ENCODE results near the gene R3HDM2.
A peak's percentile ranks its signal among the peaks of the same experiment; 100 is the strongest.

The R3HDM2 gene

GRCh38 chr12:57430931-57431566, at the start of gene R3HDM2:
Gene R3HDM2 (minus strand): TSS chr12:57431043. CDS start chr12:57310428, 120,615 bp downstream.
- H3K4me1 ChIP-seq (ENCODE audit: insufficient read depth, insufficient read length): peaks cover 9% of the 10 kb centered on the region
- no peak for TF ChIP-seq SUZ12 (IDR thresholded peaks at IDR 0.05; ENCODE audit: extremely low read depth, insufficient read depth, insufficient read length)
- no peak for TF ChIP-seq ZNF274 (IDR thresholded peaks at IDR 0.05; ENCODE audit: low read depth, low read length)
- TF ChIP-seq YY1 (IDR thresholded peaks at IDR 0.05; ENCODE audit: insufficient read depth, insufficient read length): no peak
- H3K4me3 ChIP-seq (ENCODE audit: insufficient read length, low read depth): peak within 1 kb of the TSS; percentile 68
- H3K36me3 ChIP-seq (ENCODE audit: insufficient read depth, insufficient read length, low read length): no peaks in the 10 kb centered on the region
- H3K9ac ChIP-seq (ENCODE audit: insufficient read length, low read depth): peak within 1 kb of the TSS; percentile 79
- no peaks in the 10 kb centered on the region for H3K9me3 ChIP-seq (ENCODE audit: insufficient read depth, low read length)
- no peaks in the 10 kb centered on the region for H3K27me3 ChIP-seq (ENCODE audit: insufficient read depth, insufficient read length)
- peak; percentile 90 for DNase-seq (ENCODE audit: low read depth, low spot score)

- no peaks in the 10 kb centered on the region for H3K36me3 ChIP-seq (ENCODE audit: insufficient read depth, insufficient read length, low read length)
- no peaks in the 10 kb centered on the region for H3K9me3 ChIP-seq (ENCODE audit: insufficient read depth, low read length)
- no peak for DNase-seq (ENCODE audit: low read depth, low spot score)
- H3K4me1 ChIP-seq (ENCODE audit: insufficient read depth, insufficient read length): peaks cover 12% of the 10 kb centered on the region
- H3K27me3 ChIP-seq (ENCODE audit: insufficient read depth, insufficient read length): peaks cover 35% of the 10 kb centered on the region
- no peak for TF ChIP-seq ZNF274 (IDR thresholded peaks at IDR 0.05; ENCODE audit: low read depth, low read length)
- TF ChIP-seq YY1 (IDR thresholded peaks at IDR 0.05; ENCODE audit: insufficient read depth, insufficient read length): no peak
- TF ChIP-seq SUZ12 (IDR thresholded peaks at IDR 0.05; ENCODE audit: extremely low read depth, insufficient read depth, insufficient read length): no peak
- H3K9ac ChIP-seq (ENCODE audit: insufficient read length, low read depth): no peak within 1 kb of the TSS
- no peak within 1 kb of the TSS for H3K4me3 ChIP-seq (ENCODE audit: insufficient read length, low read depth)
Observed at GRCh38 chr12:57479376-57480115, 48.7 kb upstream of the R3HDM2 start, which contains the start of gene ARHGAP9. Gene ARHGAP9 (minus strand): TSS chr12:57479866. CDS start chr12:57479406, 460 bp downstream.

GRCh38 chr12:57479043-57479375, 48.2 kb upstream of the R3HDM2 start:
- H3K27me3 ChIP-seq (ENCODE audit: insufficient read depth, insufficient read length): peaks cover 40% of the 10 kb centered on the region
- H3K9me3 ChIP-seq (ENCODE audit: insufficient read depth, low read length): no peaks in the 10 kb centered on the region
- H3K36me3 ChIP-seq (ENCODE audit: insufficient read depth, insufficient read length, low read length): no peaks in the 10 kb centered on the region
- H3K9ac ChIP-seq (ENCODE audit: insufficient read length, low read depth): no peak overlapping the region
- no peak overlapping the region for H3K4me3 ChIP-seq (ENCODE audit: insufficient read length, low read depth)
- DNase-seq (ENCODE audit: low read depth, low spot score): no peak
- peaks cover 12% of the 10 kb centered on the region for H3K4me1 ChIP-seq (ENCODE audit: insufficient read depth, insufficient read length)
- TF ChIP-seq YY1 (IDR thresholded peaks at IDR 0.05; ENCODE audit: insufficient read depth, insufficient read length) (no peak), ZNF274 (IDR thresholded peaks at IDR 0.05; ENCODE audit: low read depth, low read length) (no peak), SUZ12 (IDR thresholded peaks at IDR 0.05; ENCODE audit: extremely low read depth, insufficient read depth, insufficient read length) (no peak)

- Histone ChIP-seq H3K27me3 (ENCODE audit: insufficient read depth, insufficient read length) (peaks cover 48% of the 10 kb centered on the region), H3K9ac (ENCODE audit: insufficient read length, low read depth) (no peak overlapping the region), H3K36me3 (ENCODE audit: insufficient read depth, insufficient read length, low read length) (no peaks in the 10 kb centered on the region), H3K4me1 (ENCODE audit: insufficient read depth, insufficient read length) (peaks cover 12% of the 10 kb centered on the region), H3K9me3 (ENCODE audit: insufficient read depth, low read length) (no peaks in the 10 kb centered on the region), H3K4me3 (ENCODE audit: insufficient read length, low read depth) (no peak overlapping the region)
- TF ChIP-seq YY1 (IDR thresholded peaks at IDR 0.05; ENCODE audit: insufficient read depth, insufficient read length) (no peak), ZNF274 (IDR thresholded peaks at IDR 0.05; ENCODE audit: low read depth, low read length) (no peak), SUZ12 (IDR thresholded peaks at IDR 0.05; ENCODE audit: extremely low read depth, insufficient read depth, insufficient read length) (no peak)
- no peak for DNase-seq (ENCODE audit: low read depth, low spot score)
Observed at GRCh38 chr12:57477710-57478681, 47.2 kb upstream of the R3HDM2 start.

- peaks cover 57% of the 10 kb centered on the region for H3K27me3 ChIP-seq (ENCODE audit: insufficient read depth, insufficient read length)
- H3K9ac ChIP-seq (ENCODE audit: insufficient read length, low read depth): no peak overlapping the region
- no peak overlapping the region for H3K4me3 ChIP-seq (ENCODE audit: insufficient read length, low read depth)
- DNase-seq (ENCODE audit: low read depth, low spot score): no peak
- TF ChIP-seq ZNF274 (IDR thresholded peaks at IDR 0.05; ENCODE audit: low read depth, low read length) (no peak), YY1 (IDR thresholded peaks at IDR 0.05; ENCODE audit: insufficient read depth, insufficient read length) (no peak), SUZ12 (IDR thresholded peaks at IDR 0.05; ENCODE audit: extremely low read depth, insufficient read depth, insufficient read length) (no peak)
- no peaks in the 10 kb centered on the region for H3K9me3 ChIP-seq (ENCODE audit: insufficient read depth, low read length)
- H3K4me1 ChIP-seq (ENCODE audit: insufficient read depth, insufficient read length): peaks cover 12% of the 10 kb centered on the region
- no peaks in the 10 kb centered on the region for H3K36me3 ChIP-seq (ENCODE audit: insufficient read depth, insufficient read length, low read length)
Observed at GRCh38 chr12:57476993-57477709, 46.3 kb upstream of the R3HDM2 start.

GRCh38 chr12:57476162-57476992, 45.5 kb upstream of the R3HDM2 start:
- H3K4me3 ChIP-seq (ENCODE audit: insufficient read length, low read depth): peak overlapping the region; percentile 40

More at GRCh38 chr12:57476162-57476992, 45.5 kb upstream of the R3HDM2 start:
- Histone ChIP-seq H3K36me3 (ENCODE audit: insufficient read depth, insufficient read length, low read length) (no peaks in the 10 kb centered on the region), H3K4me1 (ENCODE audit: insufficient read depth, insufficient read length) (peaks cover 10% of the 10 kb centered on the region), H3K9me3 (ENCODE audit: insufficient read depth, low read length) (no peaks in the 10 kb centered on the region), H3K27me3 (ENCODE audit: insufficient read depth, insufficient read length) (peaks cover 57% of the 10 kb centered on the region), H3K9ac (ENCODE audit: insufficient read length, low read depth) (peak overlapping the region; percentile 79)
- no peak for DNase-seq (ENCODE audit: low read depth, low spot score)
- TF ChIP-seq YY1 (IDR thresholded peaks at IDR 0.05; ENCODE audit: insufficient read depth, insufficient read length) (no peak), ZNF274 (IDR thresholded peaks at IDR 0.05; ENCODE audit: low read depth, low read length) (no peak), SUZ12 (IDR thresholded peaks at IDR 0.05; ENCODE audit: extremely low read depth, insufficient read depth, insufficient read length) (no peak)
